Progenitor cell of endocrine pancreas (in vitro differentiated cells): Measurements from ENCODE around the gene CAPN2. TPM values are rescaled to one million over a fixed set of nuclear protein-coding genes. Genes with fewer than 3 reads are reported as not detected.
A peak's percentile ranks its signal among the peaks of the same experiment; 100 is the strongest.

Experiments
- DNase-seq: peaks from one replicate; pipeline ENCODE4 v3.0.0; 2021; ENCODE audit warnings: low spot score; ENCODE audit not compliant: unreplicated experiment
- H3K27ac Mint-ChIP-seq: 2 replicates; pipeline ENCODE4 v1.8.0; 2021; ENCODE audit warnings: mild to moderate bottlenecking, moderate library complexity, mixed read lengths
- H3K27me3 Mint-ChIP-seq: 2 replicates; pipeline ENCODE4 v1.8.0; 2021; ENCODE audit warnings: mixed read lengths
- H3K36me3 Mint-ChIP-seq: 2 replicates; pipeline ENCODE4 v1.8.0; 2022; ENCODE audit warnings: mixed read lengths; ENCODE audit not compliant: insufficient read depth
- H3K4me1 Mint-ChIP-seq: 2 replicates; pipeline ENCODE4 v1.8.0; 2021; ENCODE audit warnings: low read depth, mixed read lengths
- H3K4me3 Mint-ChIP-seq: 2 replicates; pipeline ENCODE4 v1.8.0; 2021; ENCODE audit warnings: low read depth, mild to moderate bottlenecking, moderate library complexity, mixed read lengths
- H3K9me3 Mint-ChIP-seq: 2 replicates; pipeline ENCODE4 v1.8.0; 2021; ENCODE audit warnings: low read depth, mixed read lengths
- total RNA-seq: library from RNA; stranded (reverse); gene quantifications from 2 replicates; pipeline ENCODE4 v1.2.1, GENCODE V29; 2021
- TF ChIP-seq, protein P1 (sequence below): fragments of 200-600 bp; sonication (generic); IDR thresholded peaks from one replicate; pipeline ENCODE4 v1.5.0; 2021; ENCODE audit warnings: antibody characterized with exemption, mild to moderate bottlenecking; ENCODE audit not compliant: unreplicated experiment

CAPN2 gene
- total RNA-seq, 1 donor from 2014 or later = 20.3 TPM

DNA sequence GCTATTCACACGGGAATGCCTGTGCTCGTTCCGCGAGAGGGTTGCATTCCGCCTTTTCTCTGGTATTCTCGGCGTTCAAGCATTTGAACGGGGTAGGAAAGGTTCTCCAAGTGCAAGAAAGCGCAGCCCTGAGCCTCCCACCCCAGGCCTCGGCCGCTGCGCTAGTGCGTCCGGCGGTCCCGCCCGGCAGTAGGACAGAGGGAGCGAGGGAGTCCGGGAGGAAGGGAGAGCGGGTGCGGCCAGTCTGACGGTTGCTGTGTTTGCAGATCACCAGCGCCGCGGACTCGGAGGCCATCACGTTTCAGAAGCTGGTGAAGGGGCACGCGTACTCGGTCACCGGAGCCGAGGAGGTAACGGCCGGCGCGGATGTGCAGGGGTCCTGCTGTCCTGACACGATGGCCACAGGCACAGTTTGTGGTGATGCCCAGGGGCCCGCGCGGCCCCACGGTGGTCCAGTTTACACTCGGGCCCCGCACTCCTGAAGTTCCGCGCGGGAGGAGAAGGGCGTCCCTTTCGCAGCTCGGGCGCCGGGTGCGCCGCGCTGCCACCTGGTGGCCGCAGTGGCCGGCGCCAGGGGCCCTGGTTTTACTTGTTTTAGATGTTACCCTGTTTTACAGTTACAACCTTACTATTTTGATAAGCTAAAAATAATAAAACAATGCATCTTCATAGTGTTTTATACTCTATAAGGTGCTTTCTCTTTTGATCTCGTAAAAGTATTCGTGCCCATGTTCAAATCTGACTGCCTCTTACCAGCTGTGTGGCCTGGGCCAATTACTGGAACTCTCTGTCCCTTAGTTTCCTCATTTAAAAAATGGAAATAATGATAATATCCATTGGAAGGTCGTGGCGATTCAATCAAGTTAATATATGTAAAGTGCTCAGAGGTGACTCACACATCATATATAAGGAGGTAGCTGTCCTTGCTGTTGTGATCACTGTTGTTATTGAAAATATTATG is 36.7 kb downstream of the CAPN2 start:
- H3K4me3 Mint-ChIP-seq = peak overlapping the region; percentile 81
- DNase-seq = peak; percentile 53
- no peaks in the 10 kb centered on the region for H3K9me3 Mint-ChIP-seq
- H3K36me3 Mint-ChIP-seq = peaks cover 5% of the 10 kb centered on the region
- no peak overlapping the region for H3K27ac Mint-ChIP-seq
- peaks cover 82% of the 10 kb centered on the region for H3K27me3 Mint-ChIP-seq
- H3K4me1 Mint-ChIP-seq = no peaks in the 10 kb centered on the region
- TF ChIP-seq, protein P1, sequence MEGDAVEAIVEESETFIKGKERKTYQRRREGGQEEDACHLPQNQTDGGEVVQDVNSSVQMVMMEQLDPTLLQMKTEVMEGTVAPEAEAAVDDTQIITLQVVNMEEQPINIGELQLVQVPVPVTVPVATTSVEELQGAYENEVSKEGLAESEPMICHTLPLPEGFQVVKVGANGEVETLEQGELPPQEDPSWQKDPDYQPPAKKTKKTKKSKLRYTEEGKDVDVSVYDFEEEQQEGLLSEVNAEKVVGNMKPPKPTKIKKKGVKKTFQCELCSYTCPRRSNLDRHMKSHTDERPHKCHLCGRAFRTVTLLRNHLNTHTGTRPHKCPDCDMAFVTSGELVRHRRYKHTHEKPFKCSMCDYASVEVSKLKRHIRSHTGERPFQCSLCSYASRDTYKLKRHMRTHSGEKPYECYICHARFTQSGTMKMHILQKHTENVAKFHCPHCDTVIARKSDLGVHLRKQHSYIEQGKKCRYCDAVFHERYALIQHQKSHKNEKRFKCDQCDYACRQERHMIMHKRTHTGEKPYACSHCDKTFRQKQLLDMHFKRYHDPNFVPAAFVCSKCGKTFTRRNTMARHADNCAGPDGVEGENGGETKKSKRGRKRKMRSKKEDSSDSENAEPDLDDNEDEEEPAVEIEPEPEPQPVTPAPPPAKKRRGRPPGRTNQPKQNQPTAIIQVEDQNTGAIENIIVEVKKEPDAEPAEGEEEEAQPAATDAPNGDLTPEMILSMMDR = peak; percentile 99

DNA sequence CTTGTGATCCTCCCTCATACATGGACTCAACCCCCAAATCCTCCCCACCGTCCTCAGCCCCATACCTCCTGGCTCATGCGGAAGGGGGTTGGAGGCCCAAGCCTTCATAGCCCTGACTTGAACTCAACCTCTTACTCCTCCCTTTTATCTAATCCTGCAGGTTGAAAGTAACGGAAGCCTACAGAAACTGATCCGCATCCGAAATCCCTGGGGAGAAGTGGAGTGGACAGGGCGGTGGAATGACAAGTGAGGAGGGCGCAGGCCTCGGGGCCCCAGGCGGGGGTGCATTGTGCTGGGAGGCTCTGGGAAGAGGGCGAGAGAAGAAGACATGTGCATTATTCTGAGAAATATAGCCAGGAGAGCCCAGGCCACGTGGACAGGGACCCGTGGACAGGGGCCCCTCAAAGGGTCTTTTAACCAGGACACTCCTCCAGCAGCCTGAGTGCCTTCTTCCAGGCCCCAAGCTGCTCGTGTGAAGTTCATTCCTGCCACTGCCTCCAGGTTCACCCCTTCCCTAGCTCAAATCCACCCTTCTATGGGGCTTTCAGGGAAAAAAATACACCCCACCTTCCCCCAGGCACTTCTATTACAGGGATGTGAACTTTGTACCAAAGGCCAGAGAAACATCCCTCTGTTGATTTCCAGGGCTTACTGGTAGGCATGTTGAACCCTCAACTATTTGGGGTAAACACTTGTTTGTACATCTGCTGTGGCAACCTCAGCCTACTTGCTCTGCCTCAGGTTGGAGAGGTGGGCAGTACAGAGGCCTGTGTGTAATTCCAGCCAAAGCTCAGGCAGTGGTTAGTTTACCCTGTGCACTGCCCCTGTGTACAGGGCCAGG is 38.6 kb downstream of the CAPN2 start:
- Mint-ChIP-seq H3K27ac (no peak overlapping the region), H3K4me1 (no peaks in the 10 kb centered on the region), H3K9me3 (no peaks in the 10 kb centered on the region), H3K4me3 (no peak overlapping the region), H3K27me3 (peaks cover 75% of the 10 kb centered on the region), H3K36me3 (peaks cover 5% of the 10 kb centered on the region)
- TF ChIP-seq, protein P1 = no peak
- DNase-seq = no peak

DNA sequence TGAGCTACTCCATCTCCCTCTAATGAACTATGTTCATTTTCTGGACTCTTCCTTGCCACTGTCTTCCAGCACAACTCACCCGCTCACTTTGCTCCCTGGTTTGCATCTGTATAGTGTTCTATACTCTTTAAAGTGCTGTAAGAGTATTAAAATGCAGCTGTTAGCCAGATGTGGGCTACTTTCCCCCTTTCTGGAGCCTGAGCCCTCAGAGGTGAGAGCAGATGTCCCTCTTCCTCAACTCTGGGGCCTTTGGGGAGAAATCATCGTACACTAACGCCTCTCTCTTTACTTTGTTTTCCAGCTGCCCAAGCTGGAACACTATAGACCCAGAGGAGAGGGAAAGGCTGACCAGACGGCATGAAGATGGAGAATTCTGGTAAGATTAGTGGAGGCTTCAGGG is 39.4 kb downstream of the CAPN2 start:
- Mint-ChIP-seq H3K9me3 (no peaks in the 10 kb centered on the region), H3K27ac (no peak overlapping the region), H3K4me3 (no peak overlapping the region), H3K4me1 (no peaks in the 10 kb centered on the region), H3K27me3 (peaks cover 75% of the 10 kb centered on the region), H3K36me3 (peaks cover 5% of the 10 kb centered on the region)
- TF ChIP-seq, protein P1 = no peak
- no peak for DNase-seq

DNA sequence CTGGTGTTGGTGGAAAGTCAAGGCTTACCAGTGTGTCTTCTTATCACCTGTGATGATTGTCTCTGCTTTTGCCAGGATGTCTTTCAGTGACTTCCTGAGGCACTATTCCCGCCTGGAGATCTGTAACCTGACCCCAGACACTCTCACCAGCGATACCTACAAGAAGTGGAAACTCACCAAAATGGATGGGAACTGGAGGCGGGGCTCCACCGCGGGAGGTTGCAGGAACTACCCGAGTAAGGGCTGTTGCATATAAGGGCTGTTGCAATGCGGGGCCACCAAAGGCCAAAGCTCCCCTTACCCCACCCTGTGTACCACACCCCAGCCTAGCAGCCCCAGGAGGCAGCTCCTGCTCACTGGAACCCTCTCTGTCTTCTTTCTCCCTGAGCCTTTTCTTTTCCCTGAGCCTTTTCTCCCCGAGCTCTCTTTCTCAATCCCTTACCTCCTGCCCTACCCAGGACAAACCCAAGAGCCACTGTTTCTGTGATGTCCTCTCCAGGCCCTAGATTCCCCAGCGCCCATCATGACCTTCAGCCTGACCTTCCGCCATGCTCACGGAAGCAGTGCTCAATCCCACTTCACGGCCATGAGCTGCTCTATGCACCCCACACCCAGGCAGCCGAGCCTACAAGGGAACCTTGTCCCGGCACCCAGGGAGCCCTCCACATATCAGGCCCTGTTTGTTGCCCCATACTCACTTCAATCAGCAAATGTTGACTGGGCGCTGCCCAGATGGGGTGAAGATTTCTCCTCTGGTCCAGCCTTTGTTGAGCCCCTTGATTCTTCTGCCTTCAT is 40.6 kb downstream of the CAPN2 start:
- no peak for DNase-seq
- Mint-ChIP-seq H3K36me3 (peaks cover 5% of the 10 kb centered on the region), H3K9me3 (no peaks in the 10 kb centered on the region)

More for the DNA sequence above, 40.6 kb downstream of the CAPN2 start:
- TF ChIP-seq, protein P1 = no peak
- H3K4me3 Mint-ChIP-seq = no peak overlapping the region
- H3K27me3 Mint-ChIP-seq = peaks cover 69% of the 10 kb centered on the region
- H3K4me1 Mint-ChIP-seq = no peaks in the 10 kb centered on the region
- H3K27ac Mint-ChIP-seq = no peak overlapping the region
